HG03095 (cell line): ENCODE data around the gene SLAMF9.

Experiments
- ATAC-seq: cut with Tn5 transposase; IDR thresholded peaks from one replicate; pipeline ENCODE4 v1.9.1; 2021; ENCODE audit warnings: moderate library complexity; ENCODE audit not compliant: unreplicated experiment

SLAMF9 gene

DNA sequence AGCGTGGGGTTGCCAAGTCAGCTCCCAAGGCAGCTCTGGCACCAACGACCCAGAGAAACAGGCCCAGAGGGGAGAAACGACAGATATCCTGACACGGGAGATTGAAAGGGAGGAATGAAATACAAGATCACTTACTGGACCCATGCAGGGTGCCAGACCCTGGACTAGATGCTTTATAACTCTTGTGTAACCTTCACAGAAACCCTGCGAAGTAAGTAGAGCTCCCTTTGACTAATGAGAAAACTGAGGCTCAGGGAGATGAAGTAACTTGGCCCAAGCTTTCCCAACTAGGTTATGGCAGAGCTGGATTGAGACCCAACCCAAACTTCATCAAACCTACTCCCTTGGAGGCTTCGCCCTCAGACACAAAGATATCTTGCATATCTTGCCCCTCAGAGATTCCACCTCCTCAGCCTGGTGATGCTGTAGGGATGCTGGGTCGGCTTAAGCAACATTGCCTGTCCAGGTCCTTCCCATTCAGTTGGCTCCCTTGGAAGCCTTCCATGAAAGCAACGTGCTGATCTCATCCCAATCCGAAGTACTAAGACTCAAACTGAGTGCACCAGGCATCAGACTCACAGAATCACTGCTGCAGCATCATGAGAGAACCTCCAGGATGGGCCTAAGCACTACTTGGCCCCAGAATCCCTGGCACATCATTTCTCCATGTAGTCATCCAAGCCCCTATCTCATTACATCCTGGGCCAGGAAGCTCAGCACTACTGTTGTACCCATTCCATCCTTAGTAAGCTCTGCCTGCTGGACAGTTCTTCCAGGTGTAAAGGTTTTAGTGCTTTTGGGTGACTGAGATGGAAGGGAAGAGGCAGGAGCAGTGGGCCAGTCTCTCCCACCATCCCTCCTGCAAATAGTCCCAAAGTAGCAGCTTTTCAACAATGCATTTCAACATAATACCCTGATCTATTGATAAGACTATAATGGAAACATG, 7.5 kb downstream of the SLAMF9 start:
- ATAC-seq = no peak

DNA sequence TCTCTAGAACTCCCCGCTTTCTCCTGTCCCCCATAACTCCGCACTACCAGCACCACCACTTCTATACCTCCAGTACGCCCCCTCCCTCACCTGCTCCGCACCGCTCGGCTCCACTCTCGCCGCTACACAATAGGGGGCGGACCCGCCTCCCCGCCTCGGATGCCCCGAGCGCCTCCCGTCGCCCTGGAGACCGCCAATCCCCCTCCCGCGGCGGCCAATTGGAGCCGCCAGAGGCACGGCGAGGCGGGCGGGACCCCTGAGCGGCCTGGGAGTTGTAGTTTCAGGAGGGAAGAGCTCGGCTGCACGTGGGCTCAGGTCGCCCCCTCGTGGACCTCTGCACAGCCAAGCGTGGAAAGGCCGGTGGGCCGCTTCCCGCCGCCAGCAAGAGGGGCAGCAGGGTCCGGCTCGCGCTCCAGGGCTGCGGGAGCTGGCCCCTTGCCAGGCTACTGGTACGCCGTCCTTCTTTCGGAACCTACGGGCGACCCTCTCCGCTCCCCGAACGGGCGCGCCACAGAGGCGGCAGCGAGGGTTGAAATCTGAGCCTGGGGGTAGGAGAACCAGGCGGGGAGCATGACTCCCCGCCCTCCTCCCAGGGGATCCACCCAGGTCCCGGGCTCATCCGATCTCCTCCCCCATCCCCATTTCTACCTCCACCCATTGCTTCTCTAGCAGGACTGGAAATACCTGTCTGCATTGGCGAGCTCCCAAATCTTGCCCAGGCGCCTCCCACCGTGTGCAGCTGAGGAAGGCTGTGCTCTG, 8.4 kb downstream of the SLAMF9 start, which contains the start of gene IGSF9:
Gene IGSF9 (minus strand): TSS at position 131 of the 759 bp plus-strand sequence. CDS start 2,159 bp downstream, outside the sequence.
- ATAC-seq = no peak

DNA sequence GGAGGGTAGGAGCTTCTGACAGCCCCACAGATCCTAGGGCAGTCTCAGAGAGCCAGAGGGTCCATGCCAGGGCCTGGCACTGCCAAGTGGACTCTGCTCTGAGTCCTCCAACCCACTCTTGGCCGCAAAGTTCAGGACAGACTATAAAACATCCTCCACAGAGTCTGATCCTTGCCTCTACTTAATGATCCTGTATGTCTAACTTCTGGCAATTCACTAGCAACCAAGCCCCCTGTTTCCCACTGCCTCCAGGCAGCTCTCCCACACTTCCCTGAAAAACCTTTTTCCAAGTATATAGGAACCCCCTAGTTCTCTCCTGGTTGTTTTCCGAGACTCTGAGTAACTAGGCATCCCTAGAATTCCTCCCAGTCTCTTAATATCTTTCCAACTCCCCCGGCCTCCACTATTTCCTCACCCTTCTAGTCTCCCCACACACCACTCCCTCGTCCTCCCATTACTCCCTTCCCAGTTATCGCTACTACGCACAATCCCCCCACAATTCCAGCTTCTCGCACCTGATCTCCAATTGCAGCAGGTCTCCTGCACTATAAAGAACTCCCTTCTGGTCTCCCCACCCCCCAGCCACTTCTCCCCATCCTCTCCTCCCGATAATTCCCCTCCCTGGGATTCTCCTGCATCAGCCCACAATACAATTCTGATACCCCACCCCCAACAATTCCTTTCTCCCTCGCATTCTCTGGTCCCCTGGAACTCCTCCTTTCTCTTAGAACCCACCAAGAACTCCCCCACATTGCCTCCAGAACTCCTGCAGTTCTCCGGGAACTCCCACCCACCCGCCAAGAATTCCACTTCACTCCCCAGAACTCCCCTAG, 9.2 kb downstream of the SLAMF9 start:
- no peak for ATAC-seq

DNA sequence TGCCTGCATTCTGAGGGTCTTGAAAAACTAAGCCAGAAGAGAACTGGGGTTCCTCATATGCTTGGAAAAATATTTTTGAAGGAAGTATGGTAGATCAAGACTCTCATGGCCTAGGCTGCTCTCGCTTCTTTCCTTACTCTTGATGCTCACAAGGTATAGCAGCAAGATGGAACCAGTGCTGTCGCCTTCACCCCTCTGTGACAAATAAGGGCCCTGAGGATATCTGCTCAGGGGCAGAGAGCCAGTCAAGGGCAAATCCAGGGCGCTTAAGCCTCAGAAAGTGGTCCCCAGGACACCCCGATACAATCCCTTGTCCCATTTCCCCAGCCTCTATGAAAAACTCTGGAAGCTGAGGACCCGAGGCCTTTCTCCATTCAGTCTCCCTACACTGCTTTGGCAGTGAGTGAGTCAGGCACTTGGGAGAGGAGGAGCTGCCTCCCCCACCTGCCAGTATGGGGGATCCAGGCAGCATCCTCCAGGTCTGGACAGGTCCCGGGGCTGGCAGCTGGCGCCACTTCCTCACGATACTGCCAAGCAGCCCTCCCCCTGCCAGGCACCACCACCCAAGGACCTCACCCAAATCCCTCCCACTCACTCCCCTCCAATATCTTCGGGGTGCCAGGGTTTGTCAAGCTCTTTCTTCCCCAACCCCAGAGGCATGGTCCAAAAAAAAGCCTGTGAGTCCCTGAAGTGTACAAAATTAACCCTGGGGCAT, 10.0 kb downstream of the SLAMF9 start:
- ATAC-seq = no peak

DNA sequence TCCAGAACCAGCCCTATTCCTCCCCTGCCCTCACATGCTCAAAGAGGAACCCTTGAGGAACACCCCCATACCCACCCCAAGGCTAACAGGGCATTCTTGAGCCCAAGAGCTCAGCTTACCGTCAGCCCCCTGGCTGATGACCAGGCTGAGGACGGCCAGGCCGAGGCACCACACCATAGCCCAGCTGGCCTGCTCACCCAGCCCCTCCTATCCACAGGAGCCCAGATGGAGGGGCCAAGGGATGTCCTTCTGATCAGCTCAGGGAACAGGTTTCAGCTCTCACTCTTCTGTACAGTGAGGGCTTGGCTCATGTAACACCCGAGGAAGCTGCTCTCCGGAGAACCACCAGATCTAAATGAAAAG, 10.8 kb downstream of the SLAMF9 start:
- no peak for ATAC-seq

DNA sequence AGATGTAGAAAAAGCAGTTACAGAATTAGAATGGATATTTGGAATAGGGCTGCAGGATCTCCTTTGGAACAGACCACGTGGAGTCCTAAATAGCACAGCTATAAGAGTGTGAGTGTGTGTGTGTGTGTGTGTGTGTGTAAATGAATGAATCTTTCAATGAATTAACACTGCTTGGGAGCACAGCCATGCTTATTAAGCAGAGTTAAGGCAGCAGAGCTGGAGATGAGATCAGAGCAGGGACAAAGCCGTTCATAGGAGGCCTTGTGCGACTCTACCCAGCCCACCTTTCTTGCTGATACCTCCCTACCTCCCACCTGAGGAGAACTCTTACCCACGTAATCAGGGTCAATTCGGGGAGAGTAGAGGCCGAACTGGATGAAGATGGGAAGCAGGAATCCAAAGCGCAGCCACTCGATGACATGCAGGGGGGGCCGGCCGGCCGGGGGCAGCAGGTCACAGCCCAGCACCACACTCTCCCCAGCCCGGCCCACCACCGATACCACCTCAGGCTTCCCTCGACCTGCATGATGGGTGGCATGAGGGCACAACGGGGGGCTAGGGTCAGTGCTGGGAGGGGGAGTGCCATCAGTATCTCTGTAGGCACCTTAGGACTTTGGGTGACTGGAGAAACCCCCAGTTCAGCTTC, 11.3 kb downstream of the SLAMF9 start:
- no peak for ATAC-seq

DNA sequence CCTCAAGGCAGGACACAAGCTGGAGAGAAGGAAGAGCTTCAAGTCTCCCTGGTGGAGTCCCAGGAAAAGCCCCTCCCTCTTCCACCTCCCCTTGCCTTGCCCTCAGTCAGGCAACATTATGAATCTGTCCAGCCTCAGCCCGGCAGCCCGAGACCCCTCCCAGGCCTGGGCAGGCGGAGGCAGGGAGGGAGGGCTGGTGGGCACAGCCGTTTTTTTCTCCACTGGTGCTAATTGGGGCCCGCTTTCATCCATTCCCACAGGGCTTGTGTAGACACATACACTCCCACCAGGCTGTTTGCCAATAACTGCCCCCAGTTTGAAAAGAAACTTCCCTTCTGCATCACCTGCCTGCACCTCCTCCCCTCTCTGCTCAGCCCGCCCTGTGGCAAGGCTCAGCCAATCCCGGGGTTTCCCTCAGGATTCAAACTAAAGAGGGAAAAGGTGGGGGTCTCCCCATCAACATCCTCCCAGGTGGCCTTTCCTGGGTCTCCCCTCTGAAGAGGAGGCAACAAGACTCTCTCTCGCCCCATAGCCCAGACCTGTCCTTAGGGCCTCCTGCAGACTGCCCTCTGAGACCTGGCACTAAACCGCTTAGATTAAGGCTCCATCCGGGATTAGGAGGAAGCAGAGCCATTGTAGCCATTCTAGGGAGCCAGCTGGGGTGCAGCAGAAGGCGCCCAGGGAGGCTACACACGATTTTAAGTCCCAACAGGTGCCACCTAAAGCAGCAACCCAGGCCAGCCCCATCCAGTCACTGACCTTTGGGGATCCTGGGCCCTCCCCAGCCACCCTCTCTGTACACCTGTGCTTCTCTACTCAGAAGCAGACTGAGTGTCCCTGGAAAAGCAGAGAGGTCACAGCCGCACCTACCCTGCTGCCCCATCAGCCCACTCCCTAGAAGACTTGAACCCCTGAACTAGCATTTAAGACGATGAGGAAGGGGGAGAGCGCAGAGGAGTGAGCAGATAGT, 12.2 kb downstream of the SLAMF9 start:
- ATAC-seq = no peak

DNA sequence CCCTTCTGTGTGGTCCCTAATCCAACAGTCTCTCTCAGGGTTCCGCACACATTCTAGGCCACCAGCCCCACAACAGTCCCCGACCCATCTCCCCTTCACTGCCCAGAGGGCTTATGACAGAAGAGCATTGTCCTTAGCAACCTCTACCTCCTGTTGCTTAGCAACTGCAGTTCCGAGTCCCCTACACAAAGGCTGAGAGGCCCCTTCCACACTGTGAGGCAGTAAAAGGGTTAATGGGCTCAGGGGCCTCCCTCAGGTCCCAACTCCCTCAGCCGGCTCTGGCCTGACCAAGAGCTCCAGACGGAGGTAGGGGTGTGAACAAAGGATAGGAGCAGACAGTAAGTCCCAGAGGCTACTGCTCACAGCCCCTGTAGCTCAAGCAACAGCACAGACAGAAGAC, 12.9 kb downstream of the SLAMF9 start:
- no peak for ATAC-seq

DNA sequence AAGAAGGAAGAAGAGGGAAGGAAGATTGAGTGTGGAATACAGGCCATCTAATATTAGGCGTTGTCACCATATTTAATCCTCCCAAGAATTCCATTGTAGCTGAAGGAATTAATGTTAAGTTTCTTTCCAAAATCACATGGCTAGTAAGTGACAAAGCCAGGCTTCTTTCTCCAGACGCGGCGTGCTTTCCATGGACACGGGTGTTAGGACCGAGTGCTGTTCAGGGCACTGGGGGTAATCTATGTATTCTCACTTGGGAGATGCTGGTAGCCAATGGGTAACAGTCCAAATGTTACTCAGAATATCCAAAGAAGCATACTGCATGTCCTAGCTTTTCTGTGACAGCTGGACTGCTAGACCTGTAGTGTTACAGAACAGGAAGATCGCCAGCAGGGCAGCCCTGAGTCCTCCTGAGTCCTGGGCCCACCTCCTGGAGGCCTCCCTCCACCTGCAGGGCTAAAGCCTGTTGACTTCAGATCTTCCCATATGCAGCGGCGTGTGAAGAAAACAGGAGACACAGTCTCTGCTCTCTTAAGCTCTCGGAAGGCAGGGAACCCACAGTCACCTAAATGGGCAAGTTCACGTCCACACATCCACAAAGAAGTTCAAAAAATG, 13.9 kb downstream of the SLAMF9 start:
- no peak for ATAC-seq

DNA sequence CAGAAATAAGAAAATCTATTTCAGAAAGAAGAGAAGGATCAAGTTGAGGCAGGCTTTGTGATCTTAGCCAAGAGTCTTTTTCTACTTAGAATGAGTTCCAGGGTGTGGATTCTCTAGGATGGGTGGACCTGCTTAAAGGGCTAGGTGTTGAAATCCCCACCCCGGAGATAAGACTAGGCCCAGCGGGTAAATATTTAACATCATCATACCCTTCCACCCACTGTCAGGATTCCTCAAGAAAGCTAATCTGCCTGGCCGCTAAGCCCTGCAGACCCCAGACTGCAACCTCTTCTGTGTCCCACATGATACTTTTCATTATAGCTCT, 14.4 kb downstream of the SLAMF9 start:
- no peak for ATAC-seq

DNA sequence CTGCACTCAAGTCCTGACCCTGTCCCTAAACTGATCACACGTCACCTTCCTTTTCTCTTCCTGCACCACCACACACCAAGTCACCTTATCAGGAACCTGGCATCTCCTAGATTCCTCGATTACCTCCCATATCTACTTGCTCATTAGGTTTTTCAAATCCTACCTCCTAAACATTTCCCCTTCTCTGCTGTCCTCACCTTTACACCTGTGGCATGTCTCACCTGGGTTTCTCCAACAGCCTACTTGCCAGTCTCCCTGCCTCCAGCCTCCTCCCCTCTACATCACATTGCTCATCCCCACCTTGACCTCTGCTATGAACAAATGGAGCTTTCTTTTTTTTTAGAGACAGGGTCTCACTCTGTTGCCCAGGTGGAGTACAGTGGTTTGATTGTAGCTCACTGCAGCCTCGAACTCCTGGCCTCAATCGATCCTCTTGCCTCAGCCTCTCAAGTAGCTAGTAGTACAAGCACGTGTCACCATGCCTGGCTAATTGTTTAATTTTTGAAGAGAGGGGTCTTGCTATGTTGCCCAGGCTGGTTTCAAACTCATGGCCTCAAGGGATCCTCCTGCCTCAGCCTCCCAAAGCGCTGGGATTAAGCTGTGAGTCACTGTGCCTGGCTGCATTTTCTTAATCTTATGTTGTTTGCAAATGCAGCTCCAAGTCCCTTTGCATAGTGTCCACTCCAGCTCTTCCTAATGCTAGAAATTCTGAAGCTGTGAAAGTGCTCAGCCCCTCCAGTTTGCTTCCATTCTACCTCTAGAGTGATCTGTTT, 14.9 kb downstream of the SLAMF9 start:
- no peak for ATAC-seq

DNA sequence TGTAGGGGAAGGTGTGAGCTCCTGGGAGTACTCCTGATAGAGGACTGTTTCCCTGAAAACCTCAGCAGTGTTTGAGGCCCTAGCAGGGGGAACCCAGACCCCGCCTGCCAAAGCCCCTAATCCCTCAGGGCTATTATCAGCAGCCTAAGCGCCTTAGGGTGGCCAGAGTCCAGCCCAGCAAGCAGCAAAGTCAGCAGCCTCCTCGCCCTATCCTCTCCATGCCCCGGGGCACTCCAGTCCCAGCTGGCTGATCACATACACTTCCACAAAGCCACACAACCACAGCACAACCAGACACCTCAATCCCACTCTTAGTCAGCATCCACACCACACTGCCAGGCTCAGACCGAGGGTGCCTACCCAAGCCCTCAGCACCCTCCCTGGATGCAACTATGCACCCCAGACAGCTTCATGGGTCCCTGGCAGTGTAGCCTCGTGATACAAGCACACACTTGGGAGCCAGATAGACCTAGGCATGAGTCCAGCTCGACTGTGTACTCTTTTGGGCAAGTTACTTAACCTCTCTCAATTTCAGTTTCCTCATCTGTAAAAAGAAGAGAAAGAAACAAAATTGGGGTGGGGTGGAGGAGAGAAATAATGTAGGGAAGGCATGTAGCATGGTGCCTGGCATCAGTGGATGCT, 15.7 kb downstream of the SLAMF9 start:
- ATAC-seq = no peak

DNA sequence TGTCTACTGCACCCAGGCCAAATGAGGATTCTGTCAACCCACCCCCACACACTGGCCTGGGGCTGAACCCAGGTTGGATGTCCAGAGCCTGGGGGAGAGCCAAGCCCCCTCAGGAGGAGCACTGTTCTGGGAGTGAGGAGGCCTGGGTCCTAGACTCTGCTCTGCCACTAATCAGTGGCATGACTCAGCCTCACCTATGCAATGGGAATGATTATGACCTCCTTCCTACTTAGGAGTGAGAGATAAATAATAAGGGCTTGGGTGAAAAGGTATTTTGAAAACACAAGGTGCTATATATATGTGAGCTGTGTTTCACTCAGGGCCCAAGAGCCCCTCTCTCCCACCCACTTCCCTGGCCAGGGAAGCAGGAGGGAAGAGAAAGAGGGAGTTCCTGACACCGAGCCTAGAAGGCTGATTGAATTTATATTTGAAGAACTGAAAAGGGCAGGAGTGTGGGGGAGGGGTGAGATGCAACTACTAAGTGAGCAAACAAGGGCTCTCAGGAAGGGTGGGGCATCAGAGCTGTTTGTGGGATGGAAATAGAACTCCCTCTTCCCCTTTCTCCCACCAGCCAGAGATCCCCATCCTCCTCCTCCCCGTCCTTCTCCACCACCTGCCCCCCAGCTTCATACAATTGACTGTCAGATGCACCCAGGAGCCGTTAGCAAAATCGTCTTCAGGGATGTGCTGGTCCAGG, 16.8 kb downstream of the SLAMF9 start:
- no peak for ATAC-seq

DNA sequence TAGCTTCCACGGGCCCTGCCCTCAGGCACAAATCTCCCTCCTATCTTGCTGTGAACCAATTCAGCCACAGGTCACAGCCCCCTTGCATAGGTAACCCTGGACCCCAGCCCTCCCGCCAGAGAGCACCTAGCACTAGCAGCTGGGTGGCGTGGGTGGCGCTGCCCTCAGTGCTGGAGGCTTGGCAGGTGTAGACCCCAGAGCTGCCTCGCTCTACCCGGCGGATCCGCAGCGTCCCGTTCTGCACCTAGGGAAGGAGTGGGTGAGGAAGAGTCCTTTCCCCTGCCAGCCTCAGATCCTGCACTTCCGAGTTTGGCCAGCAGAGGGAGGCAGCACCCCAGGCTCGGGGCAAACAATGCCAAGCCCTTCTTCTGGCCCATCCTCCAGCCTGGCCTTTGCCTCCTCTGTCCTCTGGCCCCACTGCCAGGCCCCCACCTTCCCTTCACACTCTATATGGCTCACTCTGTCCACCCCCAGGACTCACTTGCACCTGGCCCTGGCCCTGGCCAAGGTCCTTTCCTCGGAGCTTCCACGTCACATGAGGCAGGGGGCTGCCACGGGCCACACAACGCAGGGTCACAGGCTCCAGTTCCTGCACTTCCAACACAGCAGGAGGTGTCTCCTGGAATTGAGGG, 17.6 kb downstream of the SLAMF9 start:
- no peak for ATAC-seq

DNA sequence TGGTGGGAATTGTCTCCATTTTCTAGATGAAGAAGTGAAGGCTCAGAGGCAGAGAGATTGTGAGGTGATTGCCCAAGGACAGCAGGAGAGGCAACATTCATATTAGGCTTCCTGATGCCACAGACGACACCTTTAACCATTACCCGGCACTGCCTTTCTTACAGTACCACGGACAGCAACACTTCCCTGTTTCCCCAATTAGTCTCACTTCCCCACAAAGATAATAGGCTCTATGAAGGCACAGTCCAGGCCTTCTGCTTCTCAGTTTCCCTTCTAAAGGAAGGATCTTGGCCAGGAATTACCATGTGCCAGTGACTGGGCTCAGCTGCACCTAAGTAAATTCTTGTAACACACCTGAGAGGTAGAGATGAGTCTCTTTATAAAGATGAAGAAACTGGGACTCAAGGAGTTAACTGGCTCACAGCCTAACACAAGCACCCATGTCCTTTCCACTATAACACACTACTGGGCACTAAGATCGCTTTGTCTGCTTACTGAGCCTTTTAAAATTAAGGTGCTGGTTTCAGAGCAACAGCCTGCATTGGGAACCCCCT, 18.2 kb downstream of the SLAMF9 start:
- ATAC-seq = no peak

DNA sequence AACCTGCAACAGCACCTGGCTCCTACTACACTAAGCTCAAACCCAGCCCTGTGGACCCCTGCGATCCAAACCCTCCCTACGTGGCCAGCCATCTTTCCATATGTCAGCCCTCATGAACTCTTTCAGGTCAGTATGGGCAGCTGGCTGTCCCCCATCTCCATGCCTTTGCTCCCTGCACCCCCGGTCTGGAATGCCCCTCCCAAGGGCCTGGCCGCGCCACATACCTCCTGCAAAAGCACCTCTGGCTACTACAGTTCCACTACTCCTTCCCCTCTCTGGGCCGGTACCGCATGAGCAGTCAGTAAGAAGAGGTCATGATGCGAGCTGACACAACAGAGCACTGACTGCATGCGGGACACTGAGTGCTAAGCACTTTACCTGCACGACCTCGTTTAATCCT, 18.7 kb downstream of the SLAMF9 start:
- no peak for ATAC-seq
